GM18907 (cell line): Measurements from ENCODE around the gene TNFRSF1B.

Source experiments
- ATAC-seq: cut with Tn5 transposase; IDR thresholded peaks from one replicate; pipeline ENCODE4 v1.9.1; 2021; ENCODE audit warnings: mild to moderate bottlenecking, moderate library complexity; ENCODE audit not compliant: unreplicated experiment

The TNFRSF1B gene

DNA sequence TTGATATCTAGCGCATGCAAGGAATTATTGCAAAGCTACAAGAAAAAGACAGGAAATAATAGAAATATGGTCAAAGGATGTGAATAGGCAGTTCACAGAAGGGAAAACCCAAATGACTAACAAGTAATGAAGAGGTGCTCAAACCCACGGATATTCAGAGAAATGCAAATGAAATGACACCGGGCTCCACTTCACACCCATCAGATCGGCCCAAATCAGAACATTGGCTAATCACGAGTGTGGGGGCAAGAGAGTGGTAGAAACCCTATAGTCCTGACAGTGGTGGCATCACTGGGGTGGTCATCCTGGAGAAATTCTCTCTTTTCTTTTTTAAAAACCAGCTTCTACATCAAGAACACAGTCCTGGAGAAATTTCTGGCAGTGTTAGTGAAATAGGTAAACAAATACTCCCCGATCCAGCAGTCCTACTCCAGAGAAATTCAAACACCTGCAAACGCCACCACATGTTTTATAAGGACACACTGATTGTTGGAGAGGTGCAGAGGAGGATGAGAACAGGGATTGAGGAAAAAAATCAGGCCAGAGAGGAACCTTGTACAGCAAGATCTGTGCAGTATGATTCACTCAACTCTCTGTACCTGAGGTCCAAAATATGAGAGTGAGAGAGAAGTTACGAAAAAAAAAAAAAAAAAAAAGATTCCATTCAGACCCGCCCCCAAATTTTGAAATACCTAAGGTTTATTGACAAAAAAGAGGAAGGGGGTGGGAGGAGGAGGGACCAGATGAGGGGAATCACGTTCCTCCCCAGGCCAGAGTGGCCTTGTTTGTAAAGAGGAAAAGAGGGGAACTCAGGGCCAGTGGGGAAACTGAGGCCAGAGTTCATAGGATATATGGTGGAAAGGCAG is 9.2 kb upstream of the TNFRSF1B start:
- ATAC-seq: no peak

DNA sequence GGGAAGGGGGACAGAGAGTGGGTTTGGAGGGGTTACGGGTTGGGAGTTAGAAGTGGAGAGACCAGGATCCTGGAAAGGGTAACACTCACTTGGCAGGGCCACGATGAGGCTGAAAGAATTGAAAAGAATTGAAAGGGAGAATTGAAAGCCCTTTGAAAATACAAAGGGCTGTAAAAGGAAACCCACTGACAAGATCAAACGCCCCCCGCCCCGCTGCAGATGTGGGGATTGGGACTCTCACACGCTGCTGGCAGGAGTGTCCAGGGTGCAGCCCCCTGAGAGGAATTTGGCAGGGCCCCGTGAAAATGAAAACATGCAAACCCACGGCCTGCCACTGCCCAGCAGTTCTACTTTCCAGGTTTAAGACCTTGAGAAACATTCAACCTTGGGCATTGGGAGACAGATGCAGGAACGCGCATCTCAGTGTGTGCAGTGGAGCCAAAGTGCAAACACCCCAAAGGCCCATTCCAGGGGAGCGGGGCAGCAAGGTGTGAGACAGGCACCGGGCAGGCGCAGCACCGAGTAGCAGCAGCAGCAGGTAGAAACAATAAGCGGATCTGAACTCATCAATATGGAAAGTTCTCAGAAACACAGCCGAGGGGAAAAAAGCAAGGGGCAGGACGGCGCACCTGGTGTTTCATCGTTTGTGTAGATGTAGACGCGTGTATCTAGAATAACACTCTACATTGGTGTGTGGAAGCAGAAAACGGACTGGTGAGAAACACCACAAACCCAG is 8.3 kb upstream of the TNFRSF1B start:
- ATAC-seq: no peak

DNA sequence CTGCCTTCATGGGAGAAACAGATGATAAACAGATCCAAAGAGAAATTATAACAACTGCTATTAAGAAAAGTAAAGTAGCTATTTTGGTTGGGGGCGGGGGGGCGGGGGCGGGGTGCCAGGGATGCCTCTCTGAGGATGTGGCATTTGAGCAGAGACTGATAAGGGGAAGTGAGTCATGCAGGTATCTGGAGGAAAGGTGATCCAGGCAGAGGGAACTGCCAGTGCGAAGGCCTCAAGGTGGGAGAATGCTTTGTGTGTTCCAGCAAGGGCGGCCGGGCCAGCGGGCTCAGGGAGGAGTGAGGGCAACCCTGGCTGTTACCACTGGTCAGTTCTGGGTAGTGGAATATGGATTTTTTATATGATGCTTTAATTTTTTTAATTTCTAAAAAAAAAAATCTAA is 7.0 kb upstream of the TNFRSF1B start:
- ATAC-seq: no peak

DNA sequence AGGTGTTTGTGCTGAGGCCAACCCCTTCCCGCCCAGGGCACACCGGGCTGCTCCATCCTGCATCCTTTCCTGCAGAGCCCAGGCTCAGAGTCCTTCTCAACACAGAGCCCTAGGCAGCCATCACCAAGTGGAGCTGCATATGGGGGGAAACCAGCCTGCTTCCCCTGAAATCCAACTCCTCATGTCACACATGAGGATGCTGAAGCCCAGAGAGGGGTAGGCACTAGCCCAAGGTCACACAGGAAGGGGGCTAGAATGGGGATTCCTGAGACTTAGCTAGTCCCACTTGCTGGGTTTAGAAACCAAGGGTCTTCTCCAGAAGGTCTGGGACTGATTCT is 5.5 kb upstream of the TNFRSF1B start:
- ATAC-seq: peak; percentile 10

DNA sequence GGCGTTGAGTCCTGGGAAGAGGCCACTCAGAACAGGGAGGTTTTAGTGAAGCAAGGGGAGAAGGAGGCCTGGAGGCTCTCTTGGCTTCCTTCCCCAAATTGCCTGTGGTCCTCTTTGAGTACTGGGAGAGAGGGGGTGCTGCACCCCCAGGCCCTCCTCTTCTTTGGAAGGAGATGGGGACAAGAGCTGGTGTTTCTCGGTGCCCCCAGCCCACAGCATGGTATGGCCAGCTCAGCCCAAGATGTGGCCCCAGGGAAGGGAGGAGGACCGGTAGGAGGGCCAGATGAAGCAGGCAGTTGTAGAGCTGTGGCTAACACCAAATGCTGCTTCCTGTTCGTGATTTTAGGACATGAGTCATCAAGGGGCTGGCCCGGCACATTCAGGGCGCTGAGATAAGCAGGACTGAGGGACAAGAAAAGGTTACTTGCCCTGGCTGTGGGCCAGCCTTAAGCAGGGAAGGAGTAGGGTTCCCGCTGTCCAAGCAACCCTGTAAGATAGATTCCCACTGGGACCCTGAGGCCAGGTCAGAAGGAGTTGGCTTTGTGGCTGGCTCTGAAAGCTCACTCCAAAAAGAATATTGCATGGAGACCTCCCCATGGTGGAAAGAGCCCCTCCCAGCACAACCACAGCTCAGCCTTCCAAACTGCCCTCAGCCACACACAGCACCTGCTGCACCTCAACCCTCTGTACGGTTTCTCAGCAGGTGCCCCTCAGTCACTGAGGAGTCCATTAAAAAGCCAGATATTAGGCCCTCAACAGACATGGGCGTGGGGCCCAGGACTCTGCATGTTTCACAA is 4.9 kb upstream of the TNFRSF1B start:
- ATAC-seq: peak; percentile 73

DNA sequence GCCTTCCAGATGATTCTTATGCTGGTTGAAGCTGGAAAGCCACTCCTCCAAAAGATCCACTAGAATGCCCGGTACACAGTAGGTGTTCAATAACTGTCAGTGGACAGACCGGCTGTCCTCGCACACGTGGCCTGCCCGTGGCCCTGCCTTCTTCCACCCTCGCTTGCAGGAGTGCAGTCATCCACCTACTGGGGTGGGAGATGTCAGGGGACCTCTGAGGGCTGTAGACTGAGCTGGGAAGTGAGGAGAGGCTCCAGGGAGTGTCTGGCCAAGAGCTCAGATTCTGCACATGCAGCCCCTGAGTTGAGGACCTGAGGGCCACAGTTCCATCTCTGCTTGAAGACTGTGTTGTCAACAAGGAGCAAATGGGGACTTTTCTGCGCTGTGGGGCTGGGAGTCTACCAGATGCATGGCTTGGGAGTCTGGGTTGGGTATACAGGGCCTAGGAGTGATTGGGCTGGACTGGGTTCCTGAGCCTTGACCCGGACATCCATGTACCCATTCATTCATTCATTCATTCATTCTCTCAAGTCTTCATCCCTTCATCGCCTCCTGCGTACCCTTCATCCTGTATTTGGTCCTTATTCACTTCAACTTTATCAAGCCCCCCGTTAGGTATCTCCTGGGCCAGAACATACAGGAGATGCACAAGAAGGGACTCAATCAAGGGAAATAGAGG is 4.2 kb upstream of the TNFRSF1B start:
- no peak for ATAC-seq

DNA sequence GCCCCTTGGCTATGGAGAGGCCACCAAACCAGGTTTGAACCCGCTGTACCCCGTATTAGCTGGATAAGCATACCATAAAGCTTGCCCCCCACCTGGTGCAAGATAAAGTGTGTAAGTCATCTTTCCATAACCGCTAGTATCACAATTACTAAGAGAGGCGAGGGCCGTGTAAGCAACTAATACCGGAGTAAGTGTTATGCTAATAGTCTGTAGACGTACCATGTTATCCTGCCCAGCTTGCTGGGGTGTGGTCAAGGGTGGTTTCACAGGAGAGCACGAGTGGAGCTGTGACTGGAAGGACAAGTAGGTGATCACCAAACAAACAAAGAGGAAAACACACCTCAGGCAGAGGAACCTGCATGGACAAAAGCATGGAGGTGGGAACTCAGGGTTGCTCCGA is 3.6 kb upstream of the TNFRSF1B start:
- no peak for ATAC-seq

DNA sequence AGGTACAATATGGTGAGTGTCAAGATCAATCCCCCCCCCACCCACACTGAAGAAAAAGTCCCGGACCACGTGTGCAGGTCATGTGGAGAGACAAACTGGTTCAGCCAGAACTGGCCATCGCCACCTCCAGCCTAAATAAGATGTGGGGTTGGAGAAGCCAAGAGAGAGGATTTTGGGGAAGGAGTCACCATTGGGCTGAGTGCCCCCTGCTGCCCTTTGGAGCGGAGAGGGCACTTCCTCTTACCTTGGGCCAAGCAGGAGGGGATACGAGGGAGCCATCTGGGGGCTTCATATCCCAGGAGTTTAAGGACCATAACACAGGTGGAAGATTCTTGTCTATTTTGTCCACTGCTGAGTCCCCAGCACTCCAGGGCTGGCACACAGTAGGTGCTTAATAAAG is 2.6 kb upstream of the TNFRSF1B start:
- no peak for ATAC-seq

DNA sequence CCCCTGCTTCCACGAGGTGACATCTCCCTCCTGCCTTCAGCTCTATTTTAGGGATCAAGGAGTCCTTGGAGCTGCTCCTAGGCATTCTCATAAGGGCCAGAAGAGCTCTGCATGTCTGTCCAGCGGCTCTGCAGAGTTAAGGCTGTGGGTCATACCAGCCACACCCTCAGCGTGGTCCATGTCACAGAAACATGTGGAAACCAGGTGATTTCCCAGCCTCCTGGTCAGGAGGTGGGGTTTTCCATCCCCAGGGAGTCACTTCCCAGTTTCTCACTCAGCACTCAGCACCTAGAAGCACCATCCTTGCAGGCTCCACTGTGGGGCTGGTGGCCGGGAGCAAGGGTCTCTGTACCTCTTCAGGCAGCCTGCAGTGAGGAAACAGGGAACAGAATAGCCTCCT is 1.4 kb upstream of the TNFRSF1B start:
- no peak for ATAC-seq

DNA sequence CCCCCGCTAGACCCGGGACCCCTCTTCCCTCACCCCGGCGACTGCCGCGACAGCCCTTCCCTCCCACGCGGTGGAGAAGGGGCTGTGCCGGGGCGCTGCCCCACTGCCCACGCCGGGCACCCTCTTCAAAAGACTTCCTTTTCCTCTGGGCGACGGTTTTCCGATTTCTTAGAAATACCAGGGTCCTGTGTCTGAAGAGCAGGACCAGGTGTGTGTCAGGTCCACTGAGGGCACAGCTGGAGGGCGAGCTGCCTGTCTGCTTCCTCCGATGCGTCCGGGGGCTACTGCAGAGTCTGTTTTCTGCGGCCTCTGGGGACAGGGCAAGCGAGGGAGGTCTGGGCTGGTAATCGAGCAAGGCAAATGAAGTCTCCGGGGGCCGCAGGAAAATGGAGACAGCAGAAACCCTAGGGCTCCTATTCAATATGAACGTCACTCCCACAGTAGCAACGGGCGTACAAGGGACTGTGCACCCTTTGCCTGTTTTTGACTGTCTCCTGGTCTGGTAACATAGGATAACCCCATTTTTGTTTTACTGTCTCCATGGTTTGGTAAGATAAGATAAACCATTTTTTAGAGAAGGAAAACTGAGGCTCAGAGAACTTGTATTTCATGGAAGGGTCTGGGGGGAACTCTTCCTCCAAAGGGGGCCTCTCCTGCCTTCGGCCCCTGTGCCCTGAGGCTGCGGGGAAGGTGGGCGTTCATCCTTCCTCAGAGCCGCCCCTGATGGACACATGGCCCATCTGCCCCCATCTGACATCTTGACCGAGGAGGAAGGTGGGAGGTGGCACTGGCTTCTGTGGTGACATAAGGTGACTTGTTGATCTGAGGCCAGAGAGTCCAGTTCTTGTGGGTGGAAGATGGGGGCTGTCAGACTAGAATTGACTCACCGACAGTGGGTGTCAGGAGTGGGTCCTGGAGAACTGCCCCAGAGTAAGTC is 970 bp downstream of the TNFRSF1B start:
- peak; percentile 9 for ATAC-seq

DNA sequence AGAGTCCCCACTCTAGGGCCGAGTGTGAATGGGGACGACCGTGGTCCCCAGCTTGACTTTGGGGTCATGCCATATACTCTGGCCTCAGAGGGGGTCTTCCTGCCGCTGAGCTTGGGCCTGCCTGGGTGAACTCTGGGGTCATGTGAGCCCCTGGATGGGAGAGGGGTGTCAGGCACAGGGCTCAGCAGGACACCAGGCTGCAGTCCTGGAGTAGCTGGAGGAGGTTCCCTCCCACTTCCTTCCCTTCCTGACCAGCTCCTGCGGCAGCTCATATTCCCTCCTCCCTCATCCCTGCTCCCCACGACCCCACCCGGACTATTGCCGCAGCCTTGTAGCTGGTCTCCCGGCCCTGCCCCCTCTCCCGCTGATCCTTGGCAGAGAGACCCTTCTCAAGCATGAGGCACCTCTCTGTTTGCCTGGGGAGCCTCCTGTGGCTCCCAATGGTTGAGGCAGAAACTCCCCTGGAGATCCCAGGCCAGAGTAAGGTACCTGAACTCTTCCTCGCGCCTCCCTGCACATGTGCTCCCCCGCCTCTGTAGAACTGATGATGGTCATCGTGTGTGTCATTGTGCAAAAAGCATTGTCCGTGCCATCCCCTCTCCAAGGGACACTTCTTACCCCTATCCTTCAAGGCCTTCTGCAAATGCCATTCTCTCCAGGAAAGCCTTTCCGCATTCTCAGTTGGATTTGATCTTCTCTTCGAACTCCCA is 1.8 kb downstream of the TNFRSF1B start:
- ATAC-seq: no peak

DNA sequence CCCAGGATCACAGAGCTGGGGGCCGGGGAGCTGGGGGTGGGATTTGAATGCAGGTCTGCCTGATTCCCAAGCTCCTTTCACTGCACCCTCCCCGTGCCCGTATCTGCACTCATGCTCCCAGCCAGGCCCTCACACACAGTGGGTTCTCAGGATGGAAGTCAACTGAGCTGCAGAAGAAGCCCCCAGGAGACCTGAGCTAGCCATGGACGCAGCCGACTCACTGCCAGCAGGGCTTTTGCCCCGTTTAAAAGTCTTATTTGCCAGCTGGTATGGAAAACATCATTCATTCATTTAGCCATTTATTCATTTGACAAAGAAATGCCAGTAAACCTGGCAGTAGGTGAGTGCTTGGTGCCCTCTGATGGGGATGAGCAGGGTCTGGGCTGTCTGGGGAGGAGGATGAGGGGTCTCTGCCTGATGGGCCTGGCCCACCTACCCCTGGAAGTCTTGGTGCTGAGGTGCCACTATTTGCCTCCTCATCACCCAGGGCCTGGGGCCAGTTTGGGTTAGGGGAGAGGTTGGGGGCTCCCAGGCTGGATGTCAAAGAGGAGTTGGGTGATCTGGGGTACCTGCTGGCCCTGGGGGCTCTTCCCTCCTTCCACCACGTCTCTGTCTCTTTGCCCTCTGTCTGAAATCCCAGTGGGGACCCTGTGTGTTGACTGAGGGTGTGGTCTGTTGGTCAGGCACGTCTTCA is 2.8 kb downstream of the TNFRSF1B start:
- ATAC-seq: no peak

DNA sequence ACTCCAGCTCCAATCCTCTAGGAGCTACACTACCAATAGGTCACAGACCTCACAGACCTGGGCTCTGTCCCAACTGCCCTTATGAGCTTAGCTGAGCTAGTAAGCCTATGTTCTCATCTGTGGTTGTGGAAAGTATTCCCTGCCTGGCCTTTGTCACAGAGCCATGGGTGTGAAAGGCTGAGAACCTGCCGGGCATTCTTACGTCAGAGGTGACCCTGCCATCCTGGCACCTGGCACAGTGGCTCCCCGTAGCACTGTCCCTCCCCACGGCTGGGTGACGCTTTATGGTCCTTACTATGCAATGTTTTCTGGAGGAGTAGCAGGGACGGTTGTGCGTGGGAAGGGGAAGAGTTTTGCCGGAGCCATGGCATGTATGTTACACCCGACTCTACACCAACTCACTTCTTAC is 3.5 kb downstream of the TNFRSF1B start:
- ATAC-seq: no peak

DNA sequence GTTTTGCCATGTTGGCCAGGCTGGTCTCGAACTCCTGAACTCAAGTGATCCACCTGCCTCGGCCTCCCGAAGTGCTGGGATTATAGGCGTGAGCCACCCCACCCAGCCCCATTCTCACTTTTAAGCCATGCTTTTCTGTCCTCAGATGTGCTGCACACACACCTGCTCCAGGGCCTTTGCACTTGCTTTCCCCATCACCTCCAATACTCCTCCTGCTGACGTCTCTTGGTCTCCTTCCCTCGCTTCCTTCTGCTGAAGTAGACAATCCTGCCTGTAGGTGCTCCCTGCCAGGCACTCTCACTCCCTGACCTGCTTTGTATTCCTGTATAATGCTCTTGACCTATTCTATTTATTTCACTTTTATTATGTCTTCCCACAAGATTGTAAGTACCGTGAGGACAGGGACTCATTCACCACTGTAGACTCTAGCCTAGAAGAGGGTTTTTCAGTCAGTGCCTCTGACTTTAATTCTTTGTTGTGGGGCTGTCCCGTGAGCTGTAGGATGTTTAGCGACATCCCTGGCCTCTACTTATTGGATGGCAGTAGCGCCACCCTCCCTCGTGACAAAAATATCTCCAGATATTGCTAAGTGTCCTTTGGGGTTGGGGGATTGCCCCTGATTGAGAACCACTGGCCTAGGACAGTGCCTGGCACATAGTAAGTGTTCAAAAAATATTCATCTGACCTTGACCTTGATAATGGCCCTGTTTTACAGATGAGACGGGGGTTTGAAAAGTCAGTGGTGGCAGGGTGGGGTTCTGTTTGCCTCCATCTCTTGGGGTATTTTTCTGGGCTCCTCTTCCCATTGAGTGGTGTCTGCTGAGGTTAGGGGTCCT is 4.6 kb downstream of the TNFRSF1B start:
- no peak for ATAC-seq

DNA sequence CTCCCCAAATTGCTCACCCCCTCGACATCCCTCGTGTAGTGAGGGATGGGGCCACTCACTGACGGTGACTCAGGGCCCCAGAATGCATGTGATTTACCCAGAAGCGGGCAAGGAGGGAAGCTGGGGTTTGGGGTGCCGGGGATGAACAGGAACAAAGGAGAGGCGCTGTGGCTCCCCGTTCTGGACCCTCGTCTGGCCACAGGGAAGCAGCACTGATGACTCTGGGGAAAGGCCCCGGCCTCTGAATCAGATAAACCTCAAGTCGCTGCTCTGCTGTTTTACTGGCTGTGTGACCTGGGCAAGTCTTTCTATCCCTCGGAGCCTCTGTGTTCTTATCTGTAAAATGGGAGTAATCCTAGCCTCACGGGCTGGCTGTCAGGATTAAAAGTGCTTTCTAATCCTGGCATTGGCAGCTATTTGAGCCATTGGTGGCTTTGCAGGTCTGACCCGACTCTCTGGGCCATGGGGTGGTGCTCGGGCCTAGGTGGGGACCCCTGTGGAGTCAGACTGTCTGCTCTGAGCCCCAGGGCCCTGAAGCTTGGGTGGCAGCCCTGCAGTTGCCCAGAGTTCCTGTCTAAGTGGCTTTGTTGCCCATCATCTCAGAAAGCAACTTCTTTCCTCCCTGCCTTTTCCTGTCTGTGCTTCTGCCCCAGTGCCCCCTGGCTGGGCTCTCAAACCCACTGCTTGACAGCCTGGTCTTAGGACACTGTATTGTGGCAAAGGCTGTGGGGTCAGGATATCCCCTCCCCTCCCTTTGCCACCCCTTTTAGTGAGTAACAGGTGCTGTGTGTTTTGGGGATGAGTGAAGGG is 5.5 kb downstream of the TNFRSF1B start:
- no peak for ATAC-seq

DNA sequence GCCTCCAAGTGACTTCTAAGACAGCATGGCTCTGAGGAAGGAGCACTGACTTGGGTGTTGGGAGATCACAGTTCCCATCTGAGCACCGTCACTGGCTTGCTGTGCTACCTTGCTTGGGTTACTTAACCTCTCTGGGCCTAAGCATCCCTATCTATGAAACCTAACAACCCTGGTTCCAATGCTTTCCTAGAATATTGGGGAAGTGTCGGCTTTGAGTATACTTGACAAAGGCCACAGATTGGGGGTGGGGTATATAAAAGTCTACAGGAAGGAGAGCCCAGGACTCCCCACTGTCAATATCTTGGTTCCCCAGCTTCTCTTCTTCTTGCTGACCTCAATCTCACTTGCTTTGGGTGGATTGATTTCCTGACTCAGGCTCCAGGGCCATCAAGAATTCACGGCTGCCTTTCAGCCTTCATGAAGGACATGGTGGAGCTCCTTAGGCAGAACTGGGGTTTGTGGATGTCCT is 6.3 kb downstream of the TNFRSF1B start:
- no peak for ATAC-seq

DNA sequence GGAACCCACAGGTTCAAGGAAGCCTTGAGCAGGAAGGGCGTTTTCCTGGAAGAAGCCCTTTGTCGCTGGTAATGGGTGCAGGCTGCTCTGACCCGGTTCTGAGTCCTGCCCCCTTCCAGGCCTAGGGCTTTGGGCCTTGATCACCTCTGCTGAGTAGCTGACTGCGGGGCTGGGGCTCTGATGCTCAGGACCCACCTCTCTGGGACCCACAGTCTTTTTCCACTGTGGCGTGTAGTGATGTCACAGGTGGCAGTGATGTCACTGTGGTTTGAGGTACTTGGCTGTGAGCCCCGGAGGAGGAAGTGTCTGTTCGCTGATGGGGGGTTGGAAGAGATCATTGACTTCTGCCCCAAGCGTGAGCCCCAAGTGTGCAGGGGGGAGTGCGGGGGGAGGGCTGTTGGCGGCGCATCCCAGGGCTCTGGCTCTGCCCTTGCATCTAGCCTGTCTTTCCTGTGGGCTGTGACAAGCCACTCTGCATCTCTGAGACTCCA is 6.9 kb downstream of the TNFRSF1B start:
- no peak for ATAC-seq
